ENCODE data around the gene CNIH2. TPM values are rescaled to one million over a fixed set of nuclear protein-coding genes. Genes with fewer than 3 reads are reported as not detected.

CNIH2 gene
- total RNA-seq, 2 experiments from 2014 or later = 0.96 to 2.0 TPM

DNA sequence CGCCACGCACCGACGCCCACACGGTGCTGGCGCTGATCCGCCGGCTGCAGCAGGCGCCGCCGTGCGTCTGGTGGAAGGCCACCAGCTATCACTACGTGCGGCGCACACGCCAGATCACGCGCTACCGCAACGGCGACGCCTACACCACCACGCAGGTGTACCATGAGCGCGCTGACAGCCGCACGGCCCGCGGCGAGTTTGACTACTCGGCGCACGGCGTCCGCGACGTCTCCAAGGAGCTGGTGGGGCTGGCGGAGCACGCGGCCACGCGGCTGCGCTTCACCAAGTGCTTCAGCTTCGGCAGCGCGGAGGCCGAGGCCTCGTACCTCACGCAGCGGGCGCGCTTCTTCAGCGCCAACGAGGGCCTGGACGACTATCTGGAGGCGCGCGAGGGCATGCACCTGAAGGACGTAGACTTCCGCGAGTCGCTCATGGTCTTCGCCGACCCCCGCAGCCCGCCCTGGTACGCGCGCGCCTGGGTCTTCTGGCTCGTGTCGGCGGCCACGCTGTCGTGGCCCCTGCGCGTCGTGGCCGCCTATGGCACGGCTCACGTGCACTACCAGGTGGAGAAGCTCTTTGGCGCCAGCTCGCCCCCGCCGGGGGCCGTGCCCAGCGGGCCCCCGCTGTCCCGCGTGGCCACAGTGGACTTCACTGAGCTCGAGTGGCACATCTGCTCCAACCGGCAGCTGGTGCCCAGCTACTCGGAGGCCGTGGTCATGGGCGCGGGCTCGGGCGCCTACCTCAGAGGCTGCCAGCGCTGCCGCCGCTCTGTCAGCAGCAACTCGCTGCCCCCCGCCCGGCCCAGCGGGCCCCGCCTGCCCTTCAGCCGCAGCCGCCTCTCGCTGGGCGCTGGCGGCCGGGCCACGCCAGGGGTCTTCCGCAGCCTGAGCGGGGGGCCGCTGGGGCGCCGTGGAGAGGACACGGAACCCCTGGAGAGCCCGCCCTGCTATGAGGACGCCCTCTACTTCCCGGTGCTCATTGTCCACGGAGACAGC, 16.9 kb downstream of the CNIH2 start:
- Mint-ChIP-seq H3K36me3 (ENCODE audit: low read depth) (no peaks in the 10 kb centered on the region), H3K27ac (no peak overlapping the region), H3K4me3 (no peak overlapping the region), H3K27me3 (peaks cover 17% of the 10 kb centered on the region), H3K4me1 (ENCODE audit: low read depth) (peaks cover 15% of the 10 kb centered on the region), H3K9me3 (no peaks in the 10 kb centered on the region)
- no peak for DNase-seq
- intact Hi-C loops (cut with micrococcal nuclease) = no loop called here
- ChIA-PET CTCF (no interaction called here), POLR2A (interaction anchor here (0.8 to 1.0 kb wide), 2 partner anchors 10 to 99 kb away, joined by 3 read pairs; no protein-coding TSS in a partner anchor)
- ATAC-seq = no peak
- no peak for TF ChIP-seq CTCF (IDR thresholded peaks at IDR 0.05)

GRCh38 chr11:66297610-66298009, 19.6 kb downstream of the CNIH2 start:
- CTCF ChIA-PET = interaction anchor here (1.0 to 2.7 kb wide), 6 partner anchors 14 to 518 kb away, joined by 3 to 7 read pairs (median 4); no protein-coding TSS in a partner anchor
- Mint-ChIP-seq H3K9me3 (no peaks in the 10 kb centered on the region), H3K4me1 (ENCODE audit: low read depth) (peaks cover 3% of the 10 kb centered on the region), H3K27ac (no peak overlapping the region), H3K27me3 (peaks cover 9% of the 10 kb centered on the region), H3K36me3 (ENCODE audit: low read depth) (no peaks in the 10 kb centered on the region), H3K4me3 (no peak overlapping the region)
- DNase-seq (no peak), ATAC-seq (no peak)
- POLR2A ChIA-PET = interaction anchor here (0.6 to 0.7 kb wide), 2 partner anchors 15 to 16 kb away, joined by 3 read pairs; no protein-coding TSS in a partner anchor
- no peak for TF ChIP-seq CTCF (IDR thresholded peaks at IDR 0.05)
- intact Hi-C loops (cut with micrococcal nuclease) = no loop called here

GRCh38 chr11:66299186-66299585, 21.2 kb downstream of the CNIH2 start:
- no peaks in the 10 kb centered on the region for H3K9me3 Mint-ChIP-seq
- ChIA-PET POLR2A (no interaction called here), CTCF (interaction anchor here (1.1 to 4.2 kb wide), 4 partner anchors 12 to 90 kb away, joined by 3 to 37 read pairs (median 6); no protein-coding TSS in a partner anchor)

GRCh38 chr11:66302656-66303055, 24.7 kb downstream of the CNIH2 start:
- H3K36me3 Mint-ChIP-seq (ENCODE audit: low read depth) = no peaks in the 10 kb centered on the region
- ChIA-PET POLR2A (no interaction called here), CTCF (interaction anchor here (1.1 to 4.2 kb wide), 4 partner anchors 9 to 83 kb away, joined by 3 to 37 read pairs (median 3); no protein-coding TSS in a partner anchor)
- TF ChIP-seq CTCF (IDR thresholded peaks at IDR 0.05) = no peak
- intact Hi-C loops (cut with micrococcal nuclease) = no loop called here
- ATAC-seq (no peak), DNase-seq (no peak)
- no peak overlapping the region for H3K4me3 Mint-ChIP-seq
- no peak overlapping the region for H3K27ac Mint-ChIP-seq
- H3K27me3 Mint-ChIP-seq = no peaks in the 10 kb centered on the region
- no peaks in the 10 kb centered on the region for H3K4me1 Mint-ChIP-seq (ENCODE audit: low read depth)
- H3K9me3 Mint-ChIP-seq = no peaks in the 10 kb centered on the region

More at GRCh38 chr11:66299186-66299585, 21.2 kb downstream of the CNIH2 start:
- Mint-ChIP-seq H3K4me3 (no peak overlapping the region), H3K36me3 (ENCODE audit: low read depth) (no peaks in the 10 kb centered on the region), H3K4me1 (ENCODE audit: low read depth) (no peaks in the 10 kb centered on the region), H3K27me3 (no peaks in the 10 kb centered on the region), H3K27ac (no peak overlapping the region)
- intact Hi-C loops (cut with micrococcal nuclease) = no loop called here
- TF ChIP-seq CTCF (IDR thresholded peaks at IDR 0.05) = no peak
- ATAC-seq (no peak), DNase-seq (no peak)

DNA sequence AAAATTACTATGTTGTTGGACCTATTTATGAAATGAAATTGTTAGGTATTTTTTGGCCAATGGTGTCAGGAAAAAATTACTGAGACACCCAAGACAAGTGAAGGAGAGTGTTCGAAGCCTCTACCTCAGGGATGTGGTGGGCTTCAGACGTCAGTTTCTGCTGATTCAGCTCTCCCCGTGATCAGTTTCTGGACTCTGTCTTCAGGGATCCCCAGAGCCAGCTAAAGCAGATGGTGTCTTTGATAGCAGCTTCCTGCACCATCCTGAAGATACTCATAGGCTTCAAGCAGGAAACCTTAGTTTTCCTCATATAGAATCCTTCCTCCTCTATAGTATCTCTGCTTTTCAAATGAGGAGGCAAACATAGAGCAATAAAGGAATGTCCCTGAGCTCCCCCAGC, 31.5 kb downstream of the CNIH2 start:
- no peak overlapping the region for H3K27ac Mint-ChIP-seq
- H3K4me3 Mint-ChIP-seq = no peak overlapping the region
- TF ChIP-seq CTCF (IDR thresholded peaks at IDR 0.05) = no peak
- ChIA-PET CTCF (interaction anchor here (1.4 to 10.2 kb wide), 5 partner anchors 8 to 77 kb away, joined by 6 to 149 read pairs (median 39); partner anchors contain the start of genes BRMS1 and RIN1), POLR2A (interaction anchor here (0.9 kb wide), 1 partner anchor 36 kb away, joined by 3 read pairs; no protein-coding TSS in a partner anchor)
- ATAC-seq (no peak), DNase-seq (no peak)
- intact Hi-C loops (cut with micrococcal nuclease) = no loop called here
- H3K36me3 Mint-ChIP-seq (ENCODE audit: low read depth) = no peaks in the 10 kb centered on the region
- no peaks in the 10 kb centered on the region for H3K27me3 Mint-ChIP-seq
- H3K9me3 Mint-ChIP-seq = no peaks in the 10 kb centered on the region
- H3K4me1 Mint-ChIP-seq (ENCODE audit: low read depth) = peaks cover 9% of the 10 kb centered on the region

All from activated CD8-positive, alpha-beta T cell treated with anti-CD3 and anti-CD28 coated beads for 36 hours (primary cell).